DMS153 treated with DMSO at 0.1 percent for 48 hours (cell line): Measurements from ENCODE around the gene USP48.

Experiments used
- DNase-seq: peaks from one replicate; lab custom pipeline; 2025; ENCODE audit not compliant: unreplicated experiment; lab: John Stamatoyannopoulos, UW

The USP48 gene

GRCh38 chr1:21655259-21655658 lies 127.7 kb downstream of the USP48 start:
- DNase-seq: no peak

DNA sequence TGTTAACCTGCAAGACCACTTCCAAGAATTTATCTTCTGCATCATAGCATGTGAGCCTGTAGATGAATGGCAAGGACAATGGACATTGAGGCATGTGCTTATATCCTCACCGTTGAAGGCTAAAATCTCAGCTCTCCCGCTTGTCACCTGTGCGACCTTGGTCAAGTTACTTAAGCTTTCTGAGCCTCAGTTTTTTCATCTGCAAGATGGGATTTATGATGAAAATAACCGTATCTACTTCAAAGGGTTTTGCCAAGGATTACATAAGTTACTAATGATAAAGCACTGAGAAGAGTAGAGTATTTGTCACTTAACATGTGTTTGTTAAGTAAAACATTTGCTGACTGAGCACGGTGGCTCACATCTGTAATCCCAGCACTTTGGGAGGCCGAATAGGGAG lies 128.7 kb downstream of the USP48 start:
- DNase-seq: no peak

GRCh38 chr1:21653744-21654100 lies 129.2 kb downstream of the USP48 start:
- no peak for DNase-seq

GRCh38 chr1:21652937-21653743 lies 129.8 kb downstream of the USP48 start:
- no peak for DNase-seq

- DNase-seq: no peak
Observed at GRCh38 chr1:21652101-21652936, 130.6 kb downstream of the USP48 start.

DNA sequence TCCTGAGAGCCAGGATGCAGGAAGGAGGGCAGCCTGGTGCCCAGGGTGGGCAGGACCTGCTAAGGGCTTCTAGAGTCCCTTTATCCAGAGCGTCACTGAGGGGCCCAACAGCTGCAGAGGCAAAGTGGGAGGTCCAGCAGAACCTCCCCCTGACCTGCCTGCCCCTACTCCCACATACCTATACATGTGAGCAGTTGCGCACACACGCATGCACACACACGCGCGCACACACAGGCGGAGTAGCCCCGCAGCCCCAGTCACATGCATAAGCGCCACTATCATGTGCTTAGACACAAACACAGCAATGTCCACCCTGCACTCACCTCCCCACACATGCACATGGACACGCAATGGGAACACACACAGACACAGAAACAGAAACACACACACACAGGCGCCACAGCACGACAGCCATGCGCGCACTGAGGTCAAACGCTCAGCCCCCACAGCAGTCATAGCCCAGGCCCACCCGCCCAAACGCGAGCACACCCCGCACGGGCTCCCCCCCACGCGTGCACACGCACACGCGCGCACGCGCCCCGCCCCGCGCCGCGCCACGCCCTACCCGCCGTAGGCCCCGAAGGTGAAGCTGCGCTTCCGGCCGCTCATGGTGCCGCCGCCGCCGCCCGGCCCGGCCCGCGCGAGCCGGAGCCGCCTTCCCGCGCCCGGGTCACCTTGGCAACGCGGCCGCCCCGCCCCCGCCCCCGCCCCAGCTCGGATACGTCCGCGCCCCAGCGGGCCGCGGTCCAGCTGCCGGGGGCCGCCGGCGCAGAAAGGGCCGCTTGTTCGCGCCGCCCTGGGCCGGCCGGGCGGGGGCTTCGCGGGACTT lies 131.5 kb downstream of the USP48 start:
- no peak for DNase-seq

DNA sequence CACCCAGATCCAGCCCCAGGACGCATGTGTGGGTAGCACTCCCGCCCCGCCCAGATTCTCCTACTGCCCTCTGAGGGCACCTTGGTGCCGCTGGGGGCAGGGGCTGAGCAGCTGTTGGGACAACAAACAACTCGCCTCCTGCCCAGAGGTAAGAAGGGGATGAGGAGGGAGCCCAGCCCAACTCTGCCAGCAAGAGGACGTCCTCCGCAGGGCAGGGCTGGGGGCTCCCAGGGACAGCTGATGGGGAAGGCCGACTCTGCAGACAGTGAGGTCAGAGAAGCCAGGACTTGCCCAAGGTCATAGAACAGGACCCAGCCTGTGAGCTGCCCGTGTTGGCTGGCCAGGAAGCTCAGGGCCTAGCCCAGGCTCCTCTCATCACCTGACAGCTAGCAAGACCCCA lies 132.5 kb downstream of the USP48 start:
- DNase-seq: no peak

- DNase-seq: no peak
Observed at GRCh38 chr1:21649315-21649714, 133.6 kb downstream of the USP48 start.

- no peak for DNase-seq
Observed at GRCh38 chr1:21648791-21649190, 134.2 kb downstream of the USP48 start.

- DNase-seq: no peak
Observed at GRCh38 chr1:21648352-21648730, 134.6 kb downstream of the USP48 start.

DNA sequence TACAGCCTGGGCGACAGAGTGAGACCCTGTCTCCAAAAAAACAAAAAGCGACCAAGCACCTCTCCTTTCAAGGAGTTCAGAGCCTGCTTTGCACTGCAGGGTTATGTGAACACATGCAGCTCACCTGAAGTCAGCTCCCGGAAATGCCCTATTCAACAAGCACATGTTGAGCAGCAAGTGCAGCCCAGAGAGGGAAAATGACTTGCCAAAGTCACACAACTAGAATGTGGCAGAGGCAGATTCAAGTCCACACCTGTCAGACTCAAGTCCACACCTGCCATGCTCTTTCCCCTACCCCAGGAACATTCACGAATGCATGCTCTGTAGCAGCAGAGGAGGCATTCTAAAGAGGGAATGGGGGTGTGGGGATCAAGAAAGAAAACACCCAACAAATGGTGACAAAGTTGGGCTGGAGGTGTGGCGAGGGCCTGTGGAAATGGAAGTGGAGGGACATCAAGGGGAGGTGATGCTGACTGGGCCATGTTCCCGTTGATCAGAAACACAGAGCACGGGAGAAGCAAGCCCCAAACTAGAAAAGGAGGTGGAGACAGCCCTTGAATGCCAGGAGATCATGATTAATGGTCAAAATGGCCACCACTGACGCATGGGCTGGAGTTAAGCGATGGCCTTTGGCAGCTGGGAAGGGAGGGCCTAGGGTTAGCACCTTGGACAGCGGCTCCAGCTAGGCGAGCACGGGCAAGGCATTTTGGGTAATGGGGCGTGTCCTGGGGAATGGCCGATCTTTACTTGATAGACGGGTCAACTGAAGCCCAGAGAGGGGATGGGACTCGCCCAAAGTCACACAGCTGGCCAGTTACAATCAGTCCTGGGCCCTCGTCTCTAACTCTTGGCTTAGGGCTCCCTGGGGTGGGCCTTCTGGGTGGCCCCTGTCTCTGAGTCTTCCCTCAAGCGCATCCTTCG lies 135.3 kb downstream of the USP48 start:
- no peak for DNase-seq

GRCh38 chr1:21645550-21645949 lies 137.4 kb downstream of the USP48 start:
- DNase-seq: no peak

GRCh38 chr1:21644906-21645305 lies 138.0 kb downstream of the USP48 start:
- no peak for DNase-seq

DNA sequence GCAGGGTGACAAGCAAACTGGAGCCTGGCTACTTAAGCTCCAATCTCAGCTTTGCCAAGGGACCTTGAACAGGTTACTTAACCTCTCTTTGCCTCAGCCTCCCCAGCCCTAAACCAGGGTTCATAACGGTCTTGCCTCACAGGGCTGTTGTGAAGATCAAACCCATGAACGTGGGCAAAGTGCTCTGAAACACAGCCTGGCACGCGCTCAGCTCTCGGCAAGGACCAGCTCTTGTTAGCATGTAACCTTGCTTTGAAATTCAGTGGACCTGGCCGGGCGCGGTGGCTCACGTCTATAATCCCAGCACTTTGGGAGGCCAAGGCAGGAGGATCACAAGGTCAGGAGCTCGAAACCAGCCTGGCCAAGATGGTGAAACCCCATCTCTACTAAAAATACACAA lies 138.6 kb downstream of the USP48 start:
- DNase-seq: no peak

DNA sequence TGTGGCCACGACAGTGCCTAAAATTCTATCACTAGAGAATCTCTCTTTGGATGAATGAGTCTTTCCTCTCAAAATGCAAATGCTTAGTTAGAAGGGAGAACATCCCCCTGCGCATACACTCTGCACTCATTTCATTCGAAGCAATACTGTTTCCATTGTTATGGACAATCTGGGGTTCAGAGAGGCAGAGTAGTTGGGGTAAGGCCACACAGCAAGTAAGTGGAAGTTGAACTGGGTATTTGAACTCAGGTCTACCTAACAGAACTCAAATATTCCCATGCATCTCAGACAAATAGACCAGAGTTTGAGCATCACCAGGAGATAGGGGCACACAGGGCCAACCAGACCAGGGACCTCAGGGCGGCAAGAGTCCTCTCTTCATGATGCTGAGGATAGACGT lies 139.3 kb downstream of the USP48 start:
- no peak for DNase-seq

- no peak for DNase-seq
Observed at GRCh38 chr1:21641967-21642739, 140.8 kb downstream of the USP48 start.

- DNase-seq: no peak
Observed at GRCh38 chr1:21641537-21641936, 141.4 kb downstream of the USP48 start.

DNA sequence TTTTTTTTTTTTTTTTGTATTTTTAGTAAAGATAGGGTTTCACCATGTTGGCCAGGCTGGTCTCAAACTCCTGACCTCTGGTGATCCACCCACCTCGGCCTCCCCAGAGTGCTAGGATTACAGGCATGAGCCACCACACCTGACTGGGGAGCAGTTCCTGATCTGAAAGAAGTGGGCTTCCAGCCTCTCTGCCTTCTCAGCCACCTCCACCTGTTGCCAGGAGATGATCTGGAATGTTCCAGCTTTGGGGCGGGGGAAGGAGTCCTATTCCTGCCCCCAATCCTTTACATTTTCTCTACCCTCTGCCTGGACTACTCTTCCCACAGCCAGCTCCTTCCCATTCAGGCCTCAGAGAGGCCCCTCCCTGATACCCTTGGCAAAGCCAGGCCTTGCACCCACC lies 141.9 kb downstream of the USP48 start:
- DNase-seq: no peak

GRCh38 chr1:21640653-21641052 lies 142.3 kb downstream of the USP48 start:
- DNase-seq: no peak

- DNase-seq: no peak
Observed at GRCh38 chr1:21639594-21640041, 143.3 kb downstream of the USP48 start.
